ENCODE measurements around the gene HDAC1. TPM values are rescaled to one million over a fixed set of nuclear protein-coding genes. Genes with fewer than 3 reads are reported as not detected.
A peak's percentile ranks its signal among the peaks of the same experiment; 100 is the strongest.

Gene HDAC1
- total and polyA plus RNA-seq, 2 of the 13 experiments (the other 11 are each of a cell fraction or from before 2014, with no cell fraction given): 93.5 to 189 TPM

DNA sequence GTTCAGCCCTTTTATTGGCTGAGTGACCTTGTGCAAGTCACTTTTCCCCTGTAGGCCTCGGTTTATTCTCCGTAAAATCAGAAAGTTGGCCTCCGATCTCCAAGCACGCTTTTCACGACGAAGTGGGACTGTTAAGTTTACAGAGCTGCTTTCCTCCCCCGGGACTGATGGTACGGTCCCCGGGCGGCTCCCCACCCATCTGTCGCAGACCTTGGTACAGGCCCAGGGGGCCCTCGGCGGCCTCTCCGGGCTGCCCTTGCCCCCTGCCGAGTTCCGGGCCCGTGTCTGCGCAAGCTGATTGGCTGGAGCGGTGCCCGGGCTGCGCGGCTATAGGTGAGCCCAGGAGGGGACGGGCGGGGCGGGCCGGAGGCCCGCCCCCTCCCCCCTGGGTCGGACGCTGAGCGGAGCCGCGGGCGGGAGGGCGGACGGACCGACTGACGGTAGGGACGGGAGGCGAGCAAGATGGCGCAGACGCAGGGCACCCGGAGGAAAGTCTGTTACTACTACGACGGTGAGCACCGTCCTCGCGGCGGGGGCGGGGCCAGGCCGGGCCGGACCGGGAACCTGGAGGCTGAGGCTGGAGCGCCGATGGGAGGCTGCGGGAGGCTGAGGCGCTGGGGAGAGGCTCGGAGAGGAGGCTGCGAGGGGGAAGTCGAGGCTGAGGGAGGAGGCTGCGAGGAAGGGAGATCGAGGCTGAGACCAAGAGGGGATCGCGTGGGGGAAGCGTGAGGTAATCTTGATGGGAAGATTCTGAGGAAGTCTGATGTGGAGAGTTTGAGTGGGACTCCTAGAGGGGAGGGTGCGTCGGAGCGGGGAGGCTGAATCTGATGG is at the start of gene HDAC1 (continued):
- 0 out of 2 replicates have a peak, but pooled peaks have one; percentile 60 for TF ChIP-seq ZNF224 (CRISPR knock-in tag; IDR thresholded peaks at IDR 0.05)
- TF ChIP-seq, protein P1, sequence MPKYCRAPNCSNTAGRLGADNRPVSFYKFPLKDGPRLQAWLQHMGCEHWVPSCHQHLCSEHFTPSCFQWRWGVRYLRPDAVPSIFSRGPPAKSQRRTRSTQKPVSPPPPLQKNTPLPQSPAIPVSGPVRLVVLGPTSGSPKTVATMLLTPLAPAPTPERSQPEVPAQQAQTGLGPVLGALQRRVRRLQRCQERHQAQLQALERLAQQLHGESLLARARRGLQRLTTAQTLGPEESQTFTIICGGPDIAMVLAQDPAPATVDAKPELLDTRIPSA (CRISPR knock-in tag; IDR thresholded peaks at IDR 0.05; ENCODE audit: borderline replicate concordance): 0 out of 2 replicates have a peak, but pooled peaks have one; percentile 32
- TF ChIP-seq, protein P2, sequence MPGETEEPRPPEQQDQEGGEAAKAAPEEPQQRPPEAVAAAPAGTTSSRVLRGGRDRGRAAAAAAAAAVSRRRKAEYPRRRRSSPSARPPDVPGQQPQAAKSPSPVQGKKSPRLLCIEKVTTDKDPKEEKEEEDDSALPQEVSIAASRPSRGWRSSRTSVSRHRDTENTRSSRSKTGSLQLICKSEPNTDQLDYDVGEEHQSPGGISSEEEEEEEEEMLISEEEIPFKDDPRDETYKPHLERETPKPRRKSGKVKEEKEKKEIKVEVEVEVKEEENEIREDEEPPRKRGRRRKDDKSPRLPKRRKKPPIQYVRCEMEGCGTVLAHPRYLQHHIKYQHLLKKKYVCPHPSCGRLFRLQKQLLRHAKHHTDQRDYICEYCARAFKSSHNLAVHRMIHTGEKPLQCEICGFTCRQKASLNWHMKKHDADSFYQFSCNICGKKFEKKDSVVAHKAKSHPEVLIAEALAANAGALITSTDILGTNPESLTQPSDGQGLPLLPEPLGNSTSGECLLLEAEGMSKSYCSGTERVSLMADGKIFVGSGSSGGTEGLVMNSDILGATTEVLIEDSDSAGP (CRISPR knock-in tag; IDR thresholded peaks at IDR 0.05; ENCODE audit: borderline replicate concordance): peak; percentile 56; the same call in 1 of the 2 replicates
- no peak for TF ChIP-seq PAX8 (CRISPR knock-in tag; IDR thresholded peaks at IDR 0.05; ENCODE audit: borderline replicate concordance)
- TF ChIP-seq ZMAT3 (CRISPR knock-in tag; conservative IDR thresholded peaks at IDR 0.05): peak; percentile 70; the same call in 1 of the 2 replicates
- TF ChIP-seq TARDBP (CRISPR knock-in tag; IDR thresholded peaks at IDR 0.05): peak; percentile 62
- TF ChIP-seq SP140L (CRISPR knock-in tag; IDR thresholded peaks at IDR 0.05; ENCODE audit: borderline replicate concordance): peak; percentile 30; the same call in 1 of the 2 replicates
- TF ChIP-seq ZNF564 (CRISPR knock-in tag; IDR thresholded peaks at IDR 0.05): 0 out of 2 replicates have a peak, but pooled peaks have one; percentile 45
- TF ChIP-seq KLF6 (CRISPR knock-in tag; IDR thresholded peaks at IDR 0.05): peak; percentile 45; the same call in 1 of the 2 replicates
- TF ChIP-seq, protein P3, sequence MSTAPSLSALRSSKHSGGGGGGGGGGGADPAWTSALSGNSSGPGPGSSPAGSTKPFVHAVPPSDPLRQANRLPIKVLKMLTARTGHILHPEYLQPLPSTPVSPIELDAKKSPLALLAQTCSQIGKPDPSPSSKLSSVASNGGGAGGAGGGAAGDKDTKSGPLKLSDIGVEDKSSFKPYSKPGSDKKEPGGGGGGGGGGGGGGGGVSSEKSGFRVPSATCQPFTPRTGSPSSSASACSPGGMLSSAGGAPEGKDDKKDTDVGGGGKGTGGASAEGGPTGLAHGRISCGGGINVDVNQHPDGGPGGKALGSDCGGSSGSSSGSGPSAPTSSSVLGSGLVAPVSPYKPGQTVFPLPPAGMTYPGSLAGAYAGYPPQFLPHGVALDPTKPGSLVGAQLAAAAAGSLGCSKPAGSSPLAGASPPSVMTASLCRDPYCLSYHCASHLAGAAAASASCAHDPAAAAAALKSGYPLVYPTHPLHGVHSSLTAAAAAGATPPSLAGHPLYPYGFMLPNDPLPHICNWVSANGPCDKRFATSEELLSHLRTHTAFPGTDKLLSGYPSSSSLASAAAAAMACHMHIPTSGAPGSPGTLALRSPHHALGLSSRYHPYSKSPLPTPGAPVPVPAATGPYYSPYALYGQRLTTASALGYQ (CRISPR knock-in tag; IDR thresholded peaks at IDR 0.05): no peak
- no peak for TF ChIP-seq ZNF567 (CRISPR knock-in tag; IDR thresholded peaks at IDR 0.05; ENCODE audit: borderline replicate concordance)
- 0 out of 2 replicates have a peak, but pooled peaks have one; percentile 42 for TF ChIP-seq NKX3-1 (CRISPR knock-in tag; IDR thresholded peaks at IDR 0.05)
- peak; percentile 7; the same call in 1 of the 2 replicates for TF ChIP-seq SALL1 (CRISPR knock-in tag; IDR thresholded peaks at IDR 0.05)
- peak; percentile 88 for TF ChIP-seq GABPB1 (CRISPR knock-in tag; IDR thresholded peaks at IDR 0.05)
- TF ChIP-seq KAT7 (CRISPR knock-in tag; IDR thresholded peaks at IDR 0.05; ENCODE audit: borderline replicate concordance): no peak; the same call in none of the 2 replicates
- TF ChIP-seq MTF2 (CRISPR knock-in tag; IDR thresholded peaks at IDR 0.05; ENCODE audit: borderline replicate concordance): 0 out of 2 replicates have a peak, but pooled peaks have one; percentile 23
- TF ChIP-seq, protein P4, sequence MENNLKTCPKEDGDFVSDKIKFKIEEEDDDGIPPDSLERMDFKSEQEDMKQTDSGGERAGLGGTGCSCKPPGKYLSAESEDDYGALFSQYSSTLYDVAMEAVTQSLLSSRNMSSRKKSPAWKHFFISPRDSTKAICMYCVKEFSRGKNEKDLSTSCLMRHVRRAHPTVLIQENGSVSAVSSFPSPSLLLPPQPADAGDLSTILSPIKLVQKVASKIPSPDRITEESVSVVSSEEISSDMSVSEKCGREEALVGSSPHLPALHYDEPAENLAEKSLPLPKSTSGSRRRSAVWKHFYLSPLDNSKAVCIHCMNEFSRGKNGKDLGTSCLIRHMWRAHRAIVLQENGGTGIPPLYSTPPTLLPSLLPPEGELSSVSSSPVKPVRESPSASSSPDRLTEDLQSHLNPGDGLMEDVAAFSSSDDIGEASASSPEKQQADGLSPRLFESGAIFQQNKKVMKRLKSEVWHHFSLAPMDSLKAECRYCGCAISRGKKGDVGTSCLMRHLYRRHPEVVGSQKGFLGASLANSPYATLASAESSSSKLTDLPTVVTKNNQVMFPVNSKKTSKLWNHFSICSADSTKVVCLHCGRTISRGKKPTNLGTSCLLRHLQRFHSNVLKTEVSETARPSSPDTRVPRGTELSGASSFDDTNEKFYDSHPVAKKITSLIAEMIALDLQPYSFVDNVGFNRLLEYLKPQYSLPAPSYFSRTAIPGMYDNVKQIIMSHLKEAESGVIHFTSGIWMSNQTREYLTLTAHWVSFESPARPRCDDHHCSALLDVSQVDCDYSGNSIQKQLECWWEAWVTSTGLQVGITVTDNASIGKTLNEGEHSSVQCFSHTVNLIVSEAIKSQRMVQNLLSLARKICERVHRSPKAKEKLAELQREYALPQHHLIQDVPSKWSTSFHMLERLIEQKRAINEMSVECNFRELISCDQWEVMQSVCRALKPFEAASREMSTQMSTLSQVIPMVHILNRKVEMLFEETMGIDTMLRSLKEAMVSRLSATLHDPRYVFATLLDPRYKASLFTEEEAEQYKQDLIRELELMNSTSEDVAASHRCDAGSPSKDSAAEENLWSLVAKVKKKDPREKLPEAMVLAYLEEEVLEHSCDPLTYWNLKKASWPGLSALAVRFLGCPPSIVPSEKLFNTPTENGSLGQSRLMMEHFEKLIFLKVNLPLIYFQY (CRISPR knock-in tag; IDR thresholded peaks at IDR 0.05; ENCODE audit: borderline replicate concordance): peak; percentile 55; the same call in 1 of the 2 replicates

Data from HepG2 (cell line).